Measurements from ENCODE around the gene PLCD4.

The PLCD4 gene

DNA sequence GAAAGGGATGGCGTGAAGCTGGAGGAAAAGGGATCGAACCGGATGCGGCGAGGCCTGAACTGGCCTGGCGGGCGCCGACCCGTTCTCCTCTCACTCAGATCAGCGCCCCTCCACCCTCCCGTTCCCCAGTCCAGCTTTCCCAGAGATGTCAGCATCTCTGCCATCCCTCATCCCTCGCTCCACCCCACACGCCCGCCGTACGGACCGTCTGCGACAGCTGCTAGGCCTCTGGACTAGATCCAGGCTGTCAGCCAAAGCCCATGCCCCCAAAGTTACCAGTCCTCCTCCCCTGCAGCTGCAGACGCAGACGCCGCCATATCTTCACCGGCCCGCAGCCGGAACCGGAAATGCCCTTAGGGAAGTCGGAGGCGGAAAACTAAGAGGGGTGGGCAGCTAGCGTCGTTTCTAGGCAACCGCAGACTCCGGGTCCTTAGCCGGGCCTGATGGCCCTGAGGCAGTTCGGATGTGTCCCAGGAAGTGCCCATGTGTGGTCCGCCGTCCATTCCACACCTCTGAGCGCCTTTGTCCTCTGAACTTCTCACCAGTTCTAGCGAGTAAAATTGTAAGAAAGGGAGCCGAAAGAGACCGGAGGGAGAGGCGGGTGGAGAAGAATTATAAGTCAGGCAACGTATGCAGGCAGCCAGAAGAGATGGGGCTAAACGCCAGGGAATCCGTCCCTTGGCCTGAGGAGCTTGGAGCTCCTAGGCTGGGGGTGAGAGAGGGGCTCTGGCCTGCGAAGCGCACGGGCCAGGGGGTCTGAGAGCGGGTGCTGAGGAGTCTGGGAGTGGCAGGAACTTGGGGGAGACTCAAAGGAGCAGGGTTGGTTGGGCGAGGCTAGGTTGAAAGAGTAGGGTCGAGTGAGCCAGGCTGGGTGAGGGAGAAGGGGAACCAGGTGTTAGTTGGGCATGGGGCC is 64.2 kb downstream of the PLCD4 start, which contains the start of the genes RNF25 and STK36:
TSS of gene RNF25 (minus strand) at position 349 of the 913 bp plus-strand sequence. CDS start at position 317, 32 bp downstream.
TSS of gene STK36 (plus strand) at position 433 of the 913 bp plus-strand sequence. CDS start 744 bp downstream, outside the sequence.
- DNase-seq, result peak; percentile 78

- DNase-seq, result no peak
Measured at GRCh38 chr2:218679119-218679518, 71.4 kb downstream of the PLCD4 start.

DNA sequence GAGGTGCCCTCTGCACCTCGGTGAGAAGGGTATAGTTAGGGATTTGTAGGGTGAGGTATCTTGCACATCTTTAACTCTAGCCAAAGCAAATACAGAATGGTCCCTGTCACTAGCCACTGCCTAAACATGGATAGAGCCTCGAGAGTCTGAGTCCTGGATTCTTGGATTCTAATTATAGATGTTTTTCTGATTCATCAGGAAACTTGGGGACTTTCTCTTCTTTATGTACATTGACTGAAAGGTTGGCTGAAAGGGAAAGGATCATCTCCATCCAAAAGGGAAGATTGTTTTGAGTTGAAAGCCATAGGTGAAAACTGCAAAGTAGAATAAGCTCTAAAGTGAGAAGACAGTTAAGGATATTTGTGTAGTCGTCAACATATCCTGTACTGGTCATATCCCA is 72.4 kb downstream of the PLCD4 start:
- no peak for DNase-seq

Data from activated CD4-positive, alpha-beta T cell treated with anti-CD3 and anti-CD28 coated beads, Interleukin-2, amount 50 U/mL, for 1 hour (primary cell).